ENCODE measurements around the gene TSEN54. TPM values are rescaled to one million over a fixed set of nuclear protein-coding genes. Genes with fewer than 3 reads are reported as not detected.

The TSEN54 gene
- total and polyA plus RNA-seq, 2 experiments from 2014 or later, result 45.9 to 62.5 TPM

- TF ChIP-seq REST (IDR thresholded peaks at IDR 0.05; ENCODE audit: unreplicated experiment) (no peak), EZH2phosphoT487 (IDR thresholded peaks at IDR 0.05; ENCODE audit: unreplicated experiment) (no peak), STAT1 (IDR thresholded peaks at IDR 0.05; ENCODE audit: unreplicated experiment) (no peak)
Observed at GRCh38 chr17:75473246-75473645, 43.1 kb upstream of the TSEN54 start (continued).

GRCh38 chr17:75474736-75475135 is 41.6 kb upstream of the TSEN54 start:
- Mint-ChIP-seq H3K4me3 (no peak overlapping the region), H3K4me1 (peaks cover 7% of the 10 kb centered on the region), H3K36me3 (ENCODE audit: low read depth) (peaks cover 9% of the 10 kb centered on the region; the same call in 2 of the 3 replicates), H3K9me3 (no peaks in the 10 kb centered on the region), H3K27ac (no peak overlapping the region), H3K27me3 (ENCODE audit: insufficient read depth, low read depth, poor library complexity) (peaks cover 9% of the 10 kb centered on the region)
- Histone ChIP-seq H2AFZ (no peak overlapping the region), H4K20me1 (replicated peaks; ENCODE audit: insufficient read depth) (no peaks in the 10 kb centered on the region; the same call in 1 of the 2 replicates), H3K27me3 (ENCODE audit: insufficient read depth) (no peaks in the 10 kb centered on the region), H3F3A (replicated peaks; ENCODE audit: low read depth) (no peaks in the 10 kb centered on the region), H3K79me2 (replicated peaks; ENCODE audit: insufficient read depth) (no peaks in the 10 kb centered on the region), H3K9me2 (ENCODE audit: insufficient read depth) (no peaks in the 10 kb centered on the region), H3K4me3 (no peak overlapping the region), H3K4me1 (ENCODE audit: insufficient read depth) (peaks cover 5% of the 10 kb centered on the region; the same call in 1 of the 2 replicates), H3K4me2 (no peak overlapping the region), H3K36me3 (ENCODE audit: insufficient read depth) (no peaks in the 10 kb centered on the region), H3K27ac (ENCODE audit: low read depth) (no peak overlapping the region)
- DNase-seq (ENCODE audit: low spot score), result no peak
- no peak for ATAC-seq
- TF ChIP-seq ZNF331 (CRISPR knock-in tag; IDR thresholded peaks at IDR 0.05; ENCODE audit: low read depth), result no peak
- no peak for TF ChIP-seq STAT1 (IDR thresholded peaks at IDR 0.05; ENCODE audit: unreplicated experiment)
- no peak for TF ChIP-seq POLR2AphosphoS5 (IDR thresholded peaks at IDR 0.05; ENCODE audit: low read depth)
- TF ChIP-seq ZNF114 (CRISPR knock-in tag; IDR thresholded peaks at IDR 0.05), result no peak
- no peak for TF ChIP-seq REST (IDR thresholded peaks at IDR 0.05; ENCODE audit: unreplicated experiment)
- TF ChIP-seq, protein P1, sequence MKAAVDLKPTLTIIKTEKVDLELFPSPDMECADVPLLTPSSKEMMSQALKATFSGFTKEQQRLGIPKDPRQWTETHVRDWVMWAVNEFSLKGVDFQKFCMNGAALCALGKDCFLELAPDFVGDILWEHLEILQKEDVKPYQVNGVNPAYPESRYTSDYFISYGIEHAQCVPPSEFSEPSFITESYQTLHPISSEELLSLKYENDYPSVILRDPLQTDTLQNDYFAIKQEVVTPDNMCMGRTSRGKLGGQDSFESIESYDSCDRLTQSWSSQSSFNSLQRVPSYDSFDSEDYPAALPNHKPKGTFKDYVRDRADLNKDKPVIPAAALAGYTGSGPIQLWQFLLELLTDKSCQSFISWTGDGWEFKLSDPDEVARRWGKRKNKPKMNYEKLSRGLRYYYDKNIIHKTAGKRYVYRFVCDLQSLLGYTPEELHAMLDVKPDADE (IDR thresholded peaks at IDR 0.05), result no peak
- TF ChIP-seq, protein P2, sequence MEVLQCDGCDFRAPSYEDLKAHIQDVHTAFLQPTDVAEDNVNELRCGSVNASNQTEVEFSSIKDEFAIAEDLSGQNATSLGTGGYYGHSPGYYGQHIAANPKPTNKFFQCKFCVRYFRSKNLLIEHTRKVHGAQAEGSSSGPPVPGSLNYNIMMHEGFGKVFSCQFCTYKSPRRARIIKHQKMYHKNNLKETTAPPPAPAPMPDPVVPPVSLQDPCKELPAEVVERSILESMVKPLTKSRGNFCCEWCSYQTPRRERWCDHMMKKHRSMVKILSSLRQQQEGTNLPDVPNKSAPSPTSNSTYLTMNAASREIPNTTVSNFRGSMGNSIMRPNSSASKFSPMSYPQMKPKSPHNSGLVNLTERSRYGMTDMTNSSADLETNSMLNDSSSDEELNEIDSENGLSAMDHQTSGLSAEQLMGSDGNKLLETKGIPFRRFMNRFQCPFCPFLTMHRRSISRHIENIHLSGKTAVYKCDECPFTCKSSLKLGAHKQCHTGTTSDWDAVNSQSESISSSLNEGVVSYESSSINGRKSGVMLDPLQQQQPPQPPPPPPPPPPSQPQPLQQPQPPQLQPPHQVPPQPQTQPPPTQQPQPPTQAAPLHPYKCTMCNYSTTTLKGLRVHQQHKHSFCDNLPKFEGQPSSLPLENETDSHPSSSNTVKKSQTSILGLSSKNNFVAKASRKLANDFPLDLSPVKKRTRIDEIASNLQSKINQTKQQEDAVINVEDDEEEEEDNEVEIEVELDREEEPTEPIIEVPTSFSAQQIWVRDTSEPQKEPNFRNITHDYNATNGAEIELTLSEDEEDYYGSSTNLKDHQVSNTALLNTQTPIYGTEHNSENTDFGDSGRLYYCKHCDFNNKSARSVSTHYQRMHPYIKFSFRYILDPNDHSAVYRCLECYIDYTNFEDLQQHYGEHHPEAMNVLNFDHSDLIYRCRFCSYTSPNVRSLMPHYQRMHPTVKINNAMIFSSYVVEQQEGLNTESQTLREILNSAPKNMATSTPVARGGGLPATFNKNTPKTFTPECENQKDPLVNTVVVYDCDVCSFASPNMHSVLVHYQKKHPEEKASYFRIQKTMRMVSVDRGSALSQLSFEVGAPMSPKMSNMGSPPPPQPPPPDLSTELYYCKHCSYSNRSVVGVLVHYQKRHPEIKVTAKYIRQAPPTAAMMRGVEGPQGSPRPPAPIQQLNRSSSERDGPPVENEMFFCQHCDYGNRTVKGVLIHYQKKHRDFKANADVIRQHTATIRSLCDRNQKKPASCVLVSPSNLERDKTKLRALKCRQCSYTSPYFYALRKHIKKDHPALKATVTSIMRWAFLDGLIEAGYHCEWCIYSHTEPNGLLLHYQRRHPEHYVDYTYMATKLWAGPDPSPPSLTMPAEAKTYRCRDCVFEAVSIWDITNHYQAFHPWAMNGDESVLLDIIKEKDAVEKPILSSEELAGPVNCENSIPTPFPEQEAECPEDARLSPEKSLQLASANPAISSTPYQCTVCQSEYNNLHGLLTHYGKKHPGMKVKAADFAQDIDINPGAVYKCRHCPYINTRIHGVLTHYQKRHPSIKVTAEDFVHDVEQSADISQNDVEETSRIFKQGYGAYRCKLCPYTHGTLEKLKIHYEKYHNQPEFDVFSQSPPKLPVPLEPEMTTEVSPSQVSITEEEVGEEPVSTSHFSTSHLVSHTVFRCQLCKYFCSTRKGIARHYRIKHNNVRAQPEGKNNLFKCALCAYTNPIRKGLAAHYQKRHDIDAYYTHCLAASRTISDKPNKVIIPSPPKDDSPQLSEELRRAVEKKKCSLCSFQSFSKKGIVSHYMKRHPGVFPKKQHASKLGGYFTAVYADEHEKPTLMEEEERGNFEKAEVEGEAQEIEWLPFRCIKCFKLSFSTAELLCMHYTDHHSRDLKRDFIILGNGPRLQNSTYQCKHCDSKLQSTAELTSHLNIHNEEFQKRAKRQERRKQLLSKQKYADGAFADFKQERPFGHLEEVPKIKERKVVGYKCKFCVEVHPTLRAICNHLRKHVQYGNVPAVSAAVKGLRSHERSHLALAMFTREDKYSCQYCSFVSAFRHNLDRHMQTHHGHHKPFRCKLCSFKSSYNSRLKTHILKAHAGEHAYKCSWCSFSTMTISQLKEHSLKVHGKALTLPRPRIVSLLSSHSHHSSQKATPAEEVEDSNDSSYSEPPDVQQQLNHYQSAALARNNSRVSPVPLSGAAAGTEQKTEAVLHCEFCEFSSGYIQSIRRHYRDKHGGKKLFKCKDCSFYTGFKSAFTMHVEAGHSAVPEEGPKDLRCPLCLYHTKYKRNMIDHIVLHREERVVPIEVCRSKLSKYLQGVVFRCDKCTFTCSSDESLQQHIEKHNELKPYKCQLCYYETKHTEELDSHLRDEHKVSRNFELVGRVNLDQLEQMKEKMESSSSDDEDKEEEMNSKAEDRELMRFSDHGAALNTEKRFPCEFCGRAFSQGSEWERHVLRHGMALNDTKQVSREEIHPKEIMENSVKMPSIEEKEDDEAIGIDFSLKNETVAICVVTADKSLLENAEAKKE (CRISPR knock-in tag; IDR thresholded peaks at IDR 0.05), result no peak

Measured in GM23338 (cell line).